Measurements from ENCODE around the gene ELP1.

DNA sequence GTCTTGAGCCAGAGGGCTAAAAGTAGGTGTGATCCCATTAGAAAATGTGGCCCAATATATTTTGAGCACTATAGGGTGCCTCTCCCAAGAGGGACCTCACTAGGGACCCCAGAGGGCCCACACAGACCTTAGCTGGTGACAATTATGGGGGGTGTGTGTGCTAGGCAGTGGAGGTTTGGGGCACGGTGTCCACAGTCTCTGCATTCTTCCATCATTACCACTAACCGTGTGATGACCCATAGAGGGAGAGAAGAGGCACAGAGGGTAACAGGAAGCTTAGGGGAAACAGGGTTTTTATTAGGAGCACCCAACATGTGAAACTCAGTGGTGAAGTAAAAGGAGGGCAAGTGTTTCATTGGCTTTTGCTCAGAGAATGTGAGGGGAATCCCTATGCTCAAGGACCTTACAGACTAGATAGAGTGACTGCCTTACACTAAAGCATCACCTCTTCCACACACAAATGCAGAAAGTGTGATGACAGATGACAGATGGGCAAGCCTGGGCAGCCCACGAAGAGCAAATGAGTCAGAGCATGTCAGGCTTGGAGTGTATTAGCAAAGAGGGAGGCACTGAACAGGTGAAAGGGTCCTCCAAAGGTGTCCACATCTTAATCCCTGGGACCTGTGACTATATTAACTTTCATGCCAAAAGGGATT is 74.3 kb downstream of the ELP1 start:
- TF ChIP-seq, protein P1, sequence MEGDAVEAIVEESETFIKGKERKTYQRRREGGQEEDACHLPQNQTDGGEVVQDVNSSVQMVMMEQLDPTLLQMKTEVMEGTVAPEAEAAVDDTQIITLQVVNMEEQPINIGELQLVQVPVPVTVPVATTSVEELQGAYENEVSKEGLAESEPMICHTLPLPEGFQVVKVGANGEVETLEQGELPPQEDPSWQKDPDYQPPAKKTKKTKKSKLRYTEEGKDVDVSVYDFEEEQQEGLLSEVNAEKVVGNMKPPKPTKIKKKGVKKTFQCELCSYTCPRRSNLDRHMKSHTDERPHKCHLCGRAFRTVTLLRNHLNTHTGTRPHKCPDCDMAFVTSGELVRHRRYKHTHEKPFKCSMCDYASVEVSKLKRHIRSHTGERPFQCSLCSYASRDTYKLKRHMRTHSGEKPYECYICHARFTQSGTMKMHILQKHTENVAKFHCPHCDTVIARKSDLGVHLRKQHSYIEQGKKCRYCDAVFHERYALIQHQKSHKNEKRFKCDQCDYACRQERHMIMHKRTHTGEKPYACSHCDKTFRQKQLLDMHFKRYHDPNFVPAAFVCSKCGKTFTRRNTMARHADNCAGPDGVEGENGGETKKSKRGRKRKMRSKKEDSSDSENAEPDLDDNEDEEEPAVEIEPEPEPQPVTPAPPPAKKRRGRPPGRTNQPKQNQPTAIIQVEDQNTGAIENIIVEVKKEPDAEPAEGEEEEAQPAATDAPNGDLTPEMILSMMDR (IDR thresholded peaks at IDR 0.05; ENCODE audit: insufficient read depth, low read depth, low read length) = no peak
- TF ChIP-seq EZH2 (IDR thresholded peaks at IDR 0.05; ENCODE audit: insufficient read depth, low read length) = no peak
